Measurements from ENCODE around the gene BMPER. TPM values are rescaled to one million over a fixed set of nuclear protein-coding genes. Genes with fewer than 3 reads are reported as not detected.

The BMPER gene
- polyA plus RNA-seq, 1 donor = 4.9 TPM

GRCh38 chr7:34016876-34017275 lies 111.5 kb downstream of the BMPER start:
- peaks cover 2% of the 10 kb centered on the region for H3K27me3 ChIP-seq (ENCODE audit: control insufficient read depth, insufficient read depth, low read length)
- no peaks in the 10 kb centered on the region for H3K9me3 ChIP-seq (ENCODE audit: control insufficient read depth, low read depth, low read length)
- no peaks in the 10 kb centered on the region for H3K4me1 ChIP-seq (ENCODE audit: control insufficient read depth, insufficient read depth, low read length)
- no peak overlapping the region for H3K4me3 ChIP-seq (ENCODE audit: low read length)
- no peak for DNase-seq
- H3K27ac ChIP-seq (ENCODE audit: low read length) = no peak overlapping the region
- WGBS (ENCODE audit: insufficient coverage, low lambda C conversion rate) = 100% methylated on average over 1 of the region's 3 CpGs
- H3K36me3 ChIP-seq (ENCODE audit: control insufficient read depth, insufficient read depth, low read length) = no peaks in the 10 kb centered on the region

GRCh38 chr7:34019301-34019790 lies 114.0 kb downstream of the BMPER start:
- Histone ChIP-seq H3K4me1 (ENCODE audit: control insufficient read depth, insufficient read depth, low read length) (no peaks in the 10 kb centered on the region), H3K4me3 (ENCODE audit: low read length) (no peak overlapping the region), H3K27me3 (ENCODE audit: control insufficient read depth, insufficient read depth, low read length) (peaks cover 3% of the 10 kb centered on the region), H3K36me3 (ENCODE audit: control insufficient read depth, insufficient read depth, low read length) (no peaks in the 10 kb centered on the region), H3K27ac (ENCODE audit: low read length) (no peak overlapping the region), H3K9me3 (ENCODE audit: control insufficient read depth, low read depth, low read length) (no peaks in the 10 kb centered on the region)
- peak in 1 of 2 donors; percentile 10 for DNase-seq
- WGBS (ENCODE audit: insufficient coverage, low lambda C conversion rate) = no CpG with 5 or more reads among the region's 7 CpGs

- Histone ChIP-seq H3K27me3 (ENCODE audit: control insufficient read depth, insufficient read depth, low read length) (peaks cover 13% of the 10 kb centered on the region), H3K4me3 (ENCODE audit: low read length) (no peak overlapping the region), H3K4me1 (ENCODE audit: control insufficient read depth, insufficient read depth, low read length) (no peaks in the 10 kb centered on the region), H3K27ac (ENCODE audit: low read length) (no peak overlapping the region), H3K9me3 (ENCODE audit: control insufficient read depth, low read depth, low read length) (no peaks in the 10 kb centered on the region), H3K36me3 (ENCODE audit: control insufficient read depth, insufficient read depth, low read length) (no peaks in the 10 kb centered on the region)
- WGBS (ENCODE audit: insufficient coverage, low lambda C conversion rate) = 90% methylated on average over 2 of the region's 5 CpGs
- DNase-seq = no peak
These were observed 117.3 kb downstream of the BMPER start for GRCh38 chr7:34022626-34023025.

- no peaks in the 10 kb centered on the region for H3K9me3 ChIP-seq (ENCODE audit: control insufficient read depth, low read depth, low read length)
- 100% methylated on average over 1 of the region's 5 CpGs for WGBS (ENCODE audit: insufficient coverage, low lambda C conversion rate)
- H3K27ac ChIP-seq (ENCODE audit: low read length) = no peak overlapping the region
These were observed 120.3 kb downstream of the BMPER start for GRCh38 chr7:34025600-34025999.

GRCh38 chr7:34026481-34027190 lies 121.3 kb downstream of the BMPER start:
- H3K27ac ChIP-seq (ENCODE audit: low read length) = no peak overlapping the region
- H3K9me3 ChIP-seq (ENCODE audit: control insufficient read depth, low read depth, low read length) = no peaks in the 10 kb centered on the region
- no peaks in the 10 kb centered on the region for H3K4me1 ChIP-seq (ENCODE audit: control insufficient read depth, insufficient read depth, low read length)
- no peak overlapping the region for H3K4me3 ChIP-seq (ENCODE audit: low read length)
- no CpG with 5 or more reads among the region's 4 CpGs for WGBS (ENCODE audit: insufficient coverage, low lambda C conversion rate)
- DNase-seq = no peak
- no peaks in the 10 kb centered on the region for H3K36me3 ChIP-seq (ENCODE audit: control insufficient read depth, insufficient read depth, low read length)
- peaks cover 13% of the 10 kb centered on the region for H3K27me3 ChIP-seq (ENCODE audit: control insufficient read depth, insufficient read depth, low read length)

More at GRCh38 chr7:34025600-34025999, 120.3 kb downstream of the BMPER start:
- H3K4me1 ChIP-seq (ENCODE audit: control insufficient read depth, insufficient read depth, low read length) = no peaks in the 10 kb centered on the region
- no peak for DNase-seq
- no peak overlapping the region for H3K4me3 ChIP-seq (ENCODE audit: low read length)
- H3K36me3 ChIP-seq (ENCODE audit: control insufficient read depth, insufficient read depth, low read length) = no peaks in the 10 kb centered on the region
- H3K27me3 ChIP-seq (ENCODE audit: control insufficient read depth, insufficient read depth, low read length) = peaks cover 13% of the 10 kb centered on the region

GRCh38 chr7:34031156-34031555 lies 125.8 kb downstream of the BMPER start:
- peaks cover 4% of the 10 kb centered on the region for H3K27me3 ChIP-seq (ENCODE audit: control insufficient read depth, insufficient read depth, low read length)
- WGBS (ENCODE audit: insufficient coverage, low lambda C conversion rate) = no CpG with 5 or more reads among the region's 2 CpGs
- no peak overlapping the region for H3K27ac ChIP-seq (ENCODE audit: low read length)
- H3K9me3 ChIP-seq (ENCODE audit: control insufficient read depth, low read depth, low read length) = no peaks in the 10 kb centered on the region
- H3K4me3 ChIP-seq (ENCODE audit: low read length) = no peak overlapping the region
- no peak for DNase-seq
- no peaks in the 10 kb centered on the region for H3K4me1 ChIP-seq (ENCODE audit: control insufficient read depth, insufficient read depth, low read length)
- no peaks in the 10 kb centered on the region for H3K36me3 ChIP-seq (ENCODE audit: control insufficient read depth, insufficient read depth, low read length)

- Histone ChIP-seq H3K36me3 (ENCODE audit: control insufficient read depth, insufficient read depth, low read length) (no peaks in the 10 kb centered on the region), H3K4me1 (ENCODE audit: control insufficient read depth, insufficient read depth, low read length) (peaks cover 7% of the 10 kb centered on the region), H3K27ac (ENCODE audit: low read length) (no peak overlapping the region), H3K9me3 (ENCODE audit: control insufficient read depth, low read depth, low read length) (no peaks in the 10 kb centered on the region), H3K4me3 (ENCODE audit: low read length) (no peak overlapping the region), H3K27me3 (ENCODE audit: control insufficient read depth, insufficient read depth, low read length) (peaks cover 6% of the 10 kb centered on the region)
- DNase-seq = no peak
- no CpG with 5 or more reads among the region's 1 CpG for WGBS (ENCODE audit: insufficient coverage, low lambda C conversion rate)
These were observed 129.4 kb downstream of the BMPER start for GRCh38 chr7:34034728-34035127.

- peak; percentile 76 to 93 for DNase-seq
- 33% methylated on average over 2 of the region's 8 CpGs for WGBS (ENCODE audit: insufficient coverage, low lambda C conversion rate)
- Histone ChIP-seq H3K27me3 (ENCODE audit: control insufficient read depth, insufficient read depth, low read length) (peaks cover 9% of the 10 kb centered on the region), H3K36me3 (ENCODE audit: control insufficient read depth, insufficient read depth, low read length) (no peaks in the 10 kb centered on the region), H3K9me3 (ENCODE audit: control insufficient read depth, low read depth, low read length) (no peaks in the 10 kb centered on the region), H3K27ac (ENCODE audit: low read length) (peak overlapping the region; percentile 27), H3K4me1 (ENCODE audit: control insufficient read depth, insufficient read depth, low read length) (peaks cover 7% of the 10 kb centered on the region), H3K4me3 (ENCODE audit: low read length) (no peak overlapping the region)
These were observed 130.9 kb downstream of the BMPER start for GRCh38 chr7:34036051-34036920.

- no peak for DNase-seq
- H3K27me3 ChIP-seq (ENCODE audit: control insufficient read depth, insufficient read depth, low read length) = peaks cover 9% of the 10 kb centered on the region
- H3K36me3 ChIP-seq (ENCODE audit: control insufficient read depth, insufficient read depth, low read length) = no peaks in the 10 kb centered on the region
- no peak overlapping the region for H3K27ac ChIP-seq (ENCODE audit: low read length)
- H3K4me3 ChIP-seq (ENCODE audit: low read length) = no peak overlapping the region
- no CpG with 5 or more reads among the region's 10 CpGs for WGBS (ENCODE audit: insufficient coverage, low lambda C conversion rate)
- H3K4me1 ChIP-seq (ENCODE audit: control insufficient read depth, insufficient read depth, low read length) = peaks cover 7% of the 10 kb centered on the region
- H3K9me3 ChIP-seq (ENCODE audit: control insufficient read depth, low read depth, low read length) = no peaks in the 10 kb centered on the region
These were observed 131.8 kb downstream of the BMPER start for GRCh38 chr7:34036972-34037792.
